HCT116 (cell line): ENCODE data around the gene ZNF436. TPM values are rescaled to one million over a fixed set of nuclear protein-coding genes. Genes with fewer than 3 reads are reported as not detected.
"Not testable (repeated sequence)": the region's sequence is repeated elsewhere in the genome, so short reads cannot be mapped to it uniquely, and the experiment has no call there.

Experiments
- ATAC-seq: fragments of 200-7000 bp; cut with Tn5 transposase; 2 replicates; pipeline ENCODE4 v1.9.1; 2020; ENCODE audit warnings: mild to moderate bottlenecking, moderate library complexity
- BruUV-seq: library from RNA; stranded (reverse); fragments of 400-500 nt; replicated peaks from 2 replicates; lab custom pipeline; 2021; lab: Mats Ljungman, UMichigan
- CTCF ChIA-PET: fragments of 300-600 bp; sonication (Branson Sonifier 250); formaldehyde crosslinking; loops from one replicate; lab custom pipeline; 2021; ENCODE audit warnings: antibody characterized with exemption; lab: Charles Lee
- POLR2A ChIA-PET: fragments of 300-600, 350-600 bp; sonication (Branson Sonifier 250); formaldehyde crosslinking; loops from one replicate; lab custom pipeline; 2021; ENCODE audit warnings: antibody characterized with exemption; lab: Charles Lee
- RAD21 ChIA-PET, 2 experiments: fragments of 300-600 bp; sonication (Branson Sonifier 250); formaldehyde crosslinking; loops; one replicate each; lab custom pipeline; 2023; ENCODE audit warnings: low total read pairs in 2 of 2; ENCODE audit not compliant: uncharacterized antibody in 2 of 2, unreplicated experiment in 2 of 2, low non-redundant PET in 1 of 2; lab: Charles Lee
- DNase-seq: peaks from one replicate; pipeline ENCODE4 v3.0.0-alpha.2; 2010; ENCODE audit warnings: low read depth, low spot score
- H2AFZ ChIP-seq: fragments of 200-600 bp; shearing (Covaris generic), sonication (generic); 2 replicates; pipeline ENCODE4 v1.6.1; 2017; ENCODE audit warnings: low read depth, mixed run types, mixed read lengths, antibody characterized with exemption, low read length; ENCODE audit not compliant: poor library complexity, severe bottlenecking
- H3K27ac ChIP-seq: 2 replicates; pipeline ENCODE4 v1.5.1; 2012; ENCODE audit warnings: low read depth, low read length
- H3K27me3 ChIP-seq: fragments of 200-600 bp; sonication (generic); 2 replicates; pipeline ENCODE4 v1.6.1; 2016; ENCODE audit warnings: mixed run types, low read length, mixed read lengths; ENCODE audit not compliant: insufficient read depth
- H3K36me3 ChIP-seq, 2 experiments: fragments of 200-500 bp in 1 of 2; fragments of 200-600 bp in 1 of 2; sonication (Bioruptor generic) in 1 of 2; sonication (generic) in 1 of 2; 2 replicates each; pipeline versions ENCODE4 v1.5.1 to v1.6.1; 2014 to 2016; ENCODE audit warnings: low read length in 2 of 2, inconsistent platforms in 1 of 2, mixed read lengths in 1 of 2, mixed run types in 1 of 2; ENCODE audit not compliant: insufficient read depth in 2 of 2, control insufficient read depth in 1 of 2
- H3K4me1 ChIP-seq, 2 experiments: fragments of 200-600 bp in 1 of 2; sonication (generic) in 1 of 2; 2 replicates each; pipeline versions ENCODE4 v1.5.1 to v1.6.1; 2012 to 2017; ENCODE audit warnings: low read length in 2 of 2, inconsistent platforms in 1 of 2, mild to moderate bottlenecking in 1 of 2, mixed read lengths in 1 of 2, mixed run types in 1 of 2, moderate library complexity in 1 of 2; ENCODE audit not compliant: insufficient read depth in 2 of 2, control insufficient read depth in 1 of 2
- H3K4me2 ChIP-seq: fragments of 200-600 bp; sonication (generic); 2 replicates; pipeline ENCODE4 v1.6.1; 2017; ENCODE audit warnings: mixed run types, low read length, mixed read lengths
- H3K4me3 ChIP-seq, 2 experiments: fragments of 200-600 bp in 1 of 2; sonication (generic) in 1 of 2; replicated peaks in 1 of 2; 2 replicates each; pipeline ENCODE4 v1.5.1; 2011 to 2016; ENCODE audit warnings: low read length in 2 of 2, control low read depth in 1 of 2, low read depth in 1 of 2, mild to moderate bottlenecking in 1 of 2, mixed read lengths in 1 of 2, mixed run types in 1 of 2
- H3K79me2 ChIP-seq: fragments of 200-600 bp; sonication (generic); 2 replicates; pipeline ENCODE4 v1.6.1; 2017; ENCODE audit warnings: mild to moderate bottlenecking, mixed run types, low read length, moderate library complexity, mixed read lengths; ENCODE audit not compliant: insufficient read depth
- H3K9ac ChIP-seq: fragments of 200-600 bp; sonication (generic); 2 replicates; pipeline ENCODE4 v1.6.1; 2016; ENCODE audit warnings: low read length, mixed read lengths
- H3K9me2 ChIP-seq: fragments of 200-600 bp; sonication (generic), shearing (Covaris generic); 2 replicates; pipeline ENCODE4 v1.6.1; 2017; ENCODE audit warnings: mixed run types, mild to moderate bottlenecking, moderate library complexity; ENCODE audit not compliant: insufficient read depth
- H3K9me3 ChIP-seq, 2 experiments: fragments of 200-500 bp in 1 of 2; fragments of 200-600 bp in 1 of 2; sonication (Bioruptor generic) in 1 of 2; sonication (generic) in 1 of 2; 2 replicates each; pipeline ENCODE4 v1.6.1; 2014 to 2017; ENCODE audit warnings: low read length in 2 of 2, mixed read lengths in 2 of 2, inconsistent platforms in 1 of 2, low read depth in 1 of 2, mild to moderate bottlenecking in 1 of 2, mixed run types in 1 of 2, moderate library complexity in 1 of 2; ENCODE audit not compliant: control insufficient read depth in 1 of 2, insufficient read depth in 1 of 2
- H4K20me1 ChIP-seq: fragments of 200-600 bp; sonication (generic), shearing (Covaris generic); 2 replicates; pipeline ENCODE4 v1.6.1; 2017; ENCODE audit warnings: mixed run types, mild to moderate bottlenecking, moderate library complexity; ENCODE audit not compliant: insufficient read depth
- CBX3 ChIP-seq: IDR thresholded peaks from 2 replicates; pipeline ENCODE4 v1.6.1; 2012; ENCODE audit warnings: low read depth
- EZH2phosphoT487 ChIP-seq: fragments of 200-600 bp; IDR thresholded peaks from 2 replicates; pipeline ENCODE4 v1.6.1; 2018; ENCODE audit warnings: antibody characterized with exemption, borderline replicate concordance
- FOSL1 ChIP-seq: IDR thresholded peaks from 2 replicates; pipeline ENCODE4 v1.6.1; 2012; ENCODE audit warnings: low read depth
- JUND ChIP-seq: IDR thresholded peaks from 2 replicates; pipeline ENCODE4 v1.6.1; 2012
- POLR2A ChIP-seq: IDR thresholded peaks from 2 replicates; pipeline ENCODE4 v1.7.0; 2011; ENCODE audit warnings: borderline replicate concordance; ENCODE audit not compliant: insufficient read depth, insufficient read length; ENCODE audit errors: extremely low read depth
- POLR2AphosphoS5 ChIP-seq: IDR thresholded peaks from 2 replicates; pipeline ENCODE4 v1.6.1; 2011; ENCODE audit warnings: mild to moderate bottlenecking, low read depth, low read length, moderate library complexity
- RAD21 ChIP-seq: IDR thresholded peaks from 2 replicates; pipeline ENCODE4 v1.6.1; 2012; ENCODE audit warnings: low read depth, mild to moderate bottlenecking
- SIN3A ChIP-seq: IDR thresholded peaks from 2 replicates; pipeline ENCODE4 v1.6.1; 2012; ENCODE audit warnings: low read depth
- SP1 ChIP-seq: IDR thresholded peaks from 2 replicates; pipeline ENCODE4 v1.6.1; 2012; ENCODE audit warnings: low read depth
- ZFX ChIP-seq: fragments of 450-650 bp; IDR thresholded peaks from 2 replicates; pipeline ENCODE4 v1.6.1; 2017
- ZNF274 ChIP-seq: fragments of 200-500 bp; sonication (Bioruptor generic); IDR thresholded peaks from 2 replicates; pipeline ENCODE4 v1.6.1; 2014; ENCODE audit warnings: mild to moderate bottlenecking, low read depth, low read length, inconsistent platforms
- intact Hi-C: fragments of 100-400 bp; cut with micrococcal nuclease; formaldehyde crosslinking; loops from 2 replicates; pipeline ENCODE4 v1.10.0; 2022
- total RNA-seq: library from RNA; stranded (reverse); gene quantifications from one replicate; pipeline ENCODE4 v1.2.1, GENCODE V29; 2021; ENCODE audit not compliant: unreplicated experiment
- TF ChIP-seq, protein P1 (sequence below): IDR thresholded peaks from 2 replicates; pipeline ENCODE4 v1.6.1; 2012; ENCODE audit warnings: low read depth

Gene ZNF436
- total RNA-seq, 1 experiment from 2014 or later, result 8.1 TPM

GRCh38 chr1:23322770-23323169 lies 46.9 kb downstream of the ZNF436 start:
- DNase-seq (no peak), ATAC-seq (no peak)
- no peaks in the 10 kb centered on the region for H3K9me2 ChIP-seq
- H3K4me3 ChIP-seq, result no peak overlapping the region
- TF ChIP-seq POLR2AphosphoS5, result no peak
- TF ChIP-seq CBX3, result no peak
- no peak for TF ChIP-seq ZNF274
- TF ChIP-seq EZH2phosphoT487, result no peak
- no peak for TF ChIP-seq POLR2A
- no peak for TF ChIP-seq ZFX
- no peak for TF ChIP-seq FOSL1
- TF ChIP-seq RAD21, result no peak
- no peak for TF ChIP-seq SIN3A
- no peak for TF ChIP-seq SP1
- TF ChIP-seq, protein P1, sequence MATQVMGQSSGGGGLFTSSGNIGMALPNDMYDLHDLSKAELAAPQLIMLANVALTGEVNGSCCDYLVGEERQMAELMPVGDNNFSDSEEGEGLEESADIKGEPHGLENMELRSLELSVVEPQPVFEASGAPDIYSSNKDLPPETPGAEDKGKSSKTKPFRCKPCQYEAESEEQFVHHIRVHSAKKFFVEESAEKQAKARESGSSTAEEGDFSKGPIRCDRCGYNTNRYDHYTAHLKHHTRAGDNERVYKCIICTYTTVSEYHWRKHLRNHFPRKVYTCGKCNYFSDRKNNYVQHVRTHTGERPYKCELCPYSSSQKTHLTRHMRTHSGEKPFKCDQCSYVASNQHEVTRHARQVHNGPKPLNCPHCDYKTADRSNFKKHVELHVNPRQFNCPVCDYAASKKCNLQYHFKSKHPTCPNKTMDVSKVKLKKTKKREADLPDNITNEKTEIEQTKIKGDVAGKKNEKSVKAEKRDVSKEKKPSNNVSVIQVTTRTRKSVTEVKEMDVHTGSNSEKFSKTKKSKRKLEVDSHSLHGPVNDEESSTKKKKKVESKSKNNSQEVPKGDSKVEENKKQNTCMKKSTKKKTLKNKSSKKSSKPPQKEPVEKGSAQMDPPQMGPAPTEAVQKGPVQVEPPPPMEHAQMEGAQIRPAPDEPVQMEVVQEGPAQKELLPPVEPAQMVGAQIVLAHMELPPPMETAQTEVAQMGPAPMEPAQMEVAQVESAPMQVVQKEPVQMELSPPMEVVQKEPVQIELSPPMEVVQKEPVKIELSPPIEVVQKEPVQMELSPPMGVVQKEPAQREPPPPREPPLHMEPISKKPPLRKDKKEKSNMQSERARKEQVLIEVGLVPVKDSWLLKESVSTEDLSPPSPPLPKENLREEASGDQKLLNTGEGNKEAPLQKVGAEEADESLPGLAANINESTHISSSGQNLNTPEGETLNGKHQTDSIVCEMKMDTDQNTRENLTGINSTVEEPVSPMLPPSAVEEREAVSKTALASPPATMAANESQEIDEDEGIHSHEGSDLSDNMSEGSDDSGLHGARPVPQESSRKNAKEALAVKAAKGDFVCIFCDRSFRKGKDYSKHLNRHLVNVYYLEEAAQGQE, result no peak
- TF ChIP-seq JUND, result no peak
- peaks cover 34% of the 10 kb centered on the region for H4K20me1 ChIP-seq
- H3K9me3 ChIP-seq, result no peaks in the 10 kb centered on the region
- BruUV-seq, result TSS peak; percentile 4
- intact Hi-C loops, result no loop called here
- peaks cover 97% of the 10 kb centered on the region for H3K79me2 ChIP-seq
- no peak overlapping the region for H3K9ac ChIP-seq
- no peaks in the 10 kb centered on the region for H3K4me1 ChIP-seq
- H3K27ac ChIP-seq, result no peak overlapping the region
- CTCF ChIA-PET, result no interaction called here
- H3K36me3 ChIP-seq, result peaks cover 63 to 64% of the 10 kb centered on the region in 2 experiments
- H3K27me3 ChIP-seq, result no peaks in the 10 kb centered on the region
- RAD21 ChIA-PET, result no interaction called here
- POLR2A ChIA-PET, result no interaction called here
- H2AFZ ChIP-seq, result no peak overlapping the region
- no peak overlapping the region for H3K4me2 ChIP-seq

DNA sequence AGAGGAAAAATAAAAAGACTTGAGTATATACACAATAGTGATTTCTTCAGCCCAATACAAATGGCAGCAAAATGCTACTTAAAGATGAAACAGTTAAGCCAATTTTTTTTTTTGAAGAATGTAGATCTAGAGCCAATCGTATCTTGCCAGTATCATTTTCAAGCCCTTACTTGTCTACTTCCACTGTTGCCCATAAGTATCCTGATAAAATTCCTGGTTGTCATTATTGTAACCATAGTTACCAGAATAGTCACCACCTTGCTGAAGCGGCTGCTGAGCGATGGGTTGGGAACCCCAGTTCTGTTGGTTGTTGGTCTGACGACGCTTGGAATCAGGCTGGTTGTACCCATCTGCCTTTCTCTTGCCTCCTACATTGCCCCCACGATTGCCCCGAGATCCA lies 59.4 kb downstream of the ZNF436 start:
- H2AFZ ChIP-seq, H3K4me2 ChIP-seq, BruUV-seq, H3K27me3 ChIP-seq, DNase-seq, POLR2A ChIA-PET, H3K27ac ChIP-seq, intact Hi-C loops, H3K9me3 ChIP-seq, H3K9ac ChIP-seq, CTCF ChIA-PET, RAD21 ChIA-PET, H3K4me1 ChIP-seq, H3K9me2 ChIP-seq, H3K4me3 ChIP-seq: not testable (repeated sequence)
- peaks cover 84% of the 10 kb centered on the region for H3K79me2 ChIP-seq
- peak; percentile 4; the same call in 1 of the 2 replicates for ATAC-seq
- peaks cover 27% of the 10 kb centered on the region for H4K20me1 ChIP-seq
- peaks cover 49 to 69% of the 10 kb centered on the region in 2 experiments for H3K36me3 ChIP-seq
